ENCODE measurements around the gene TBC1D1.

GRCh38 chr4:37980246-37980645 is 89.4 kb downstream of the TBC1D1 start:
- TF ChIP-seq CTCF (IDR thresholded peaks at IDR 0.05) (no peak), POLR2AphosphoS5 (IDR thresholded peaks at IDR 0.05) (no peak)

All from prostate gland (tissue), 2 donors.